ENCODE results near the gene TP53TG5.

- TF ChIP-seq CTCF (tag by site-specific recombination; IDR thresholded peaks at IDR 0.05) (no peak), PBX3 (CRISPR knock-in tag; IDR thresholded peaks at IDR 0.05) (no peak), ZNF121 (tag by site-specific recombination; IDR thresholded peaks at IDR 0.05) (no peak), SP2 (tag by site-specific recombination; IDR thresholded peaks at IDR 0.05) (no peak), TCF7L2 (IDR thresholded peaks at IDR 0.05; ENCODE audit: borderline replicate concordance, low read depth, low read length) (no peak), GLI4 (tag by site-specific recombination; IDR thresholded peaks at IDR 0.05) (no peak), ATF2 (tag by site-specific recombination; IDR thresholded peaks at IDR 0.05; ENCODE audit: low read depth) (no peak), HOXA7 (CRISPR knock-in tag; IDR thresholded peaks at IDR 0.05; ENCODE audit: borderline replicate concordance) (no peak)
Observed at GRCh38 chr20:45359069-45359405, 19.1 kb downstream of the TP53TG5 start.

All from HEK293 (cell line).